H1 (cell line): ENCODE data around the gene DDX31. TPM values are rescaled to one million over a fixed set of nuclear protein-coding genes. Genes with fewer than 3 reads are reported as not detected.

Experiments used
- CTCF ChIA-PET: fragments of 300-600 bp; sonication (Branson Sonifier 250); formaldehyde crosslinking; loops from one replicate; lab custom pipeline; 2021; ENCODE audit not compliant: partially characterized antibody; lab: Charles Lee
- POLR2A ChIA-PET: fragments of 300-600 bp; sonication (Branson Sonifier 250); formaldehyde crosslinking; loops from one replicate; lab custom pipeline; 2021; ENCODE audit warnings: inconsistent platforms; ENCODE audit not compliant: partially characterized antibody; lab: Charles Lee
- DNase-seq, 2 experiments: peaks; one replicate each; pipeline versions ENCODE4 v3.0.0 to v3.0.0-alpha.2; 2010 to 2022; ENCODE audit warnings: low spot score in 2 of 2, low read depth in 1 of 2, mixed read lengths in 1 of 2
- FAIRE-seq: peaks from 2 replicates; lab custom pipeline; 2011; peaks lifted over from hg19 to GRCh38; lab: Jason Lieb, UNC
- H2AFZ ChIP-seq: 2 replicates; pipeline ENCODE4 v1.8.1; 2012; ENCODE audit warnings: low read length, inconsistent platforms
- H2AK5ac ChIP-seq: 2 replicates; pipeline ENCODE4 v1.6.1; 2013; ENCODE audit warnings: low read depth, low read length
- H2BK120ac ChIP-seq: replicated peaks from 2 replicates; pipeline ENCODE3; 2013; ENCODE audit warnings: low read depth, low read length, inconsistent platforms
- H2BK12ac ChIP-seq: 2 replicates; pipeline ENCODE4 v1.6.1; 2013; ENCODE audit warnings: low read depth, low read length
- H2BK15ac ChIP-seq: 2 replicates; pipeline ENCODE4 v1.6.1; 2013; ENCODE audit warnings: low read length
- H2BK20ac ChIP-seq: 2 replicates; pipeline ENCODE4 v1.6.1; 2013; ENCODE audit warnings: low read length
- H2BK5ac ChIP-seq: 2 replicates; pipeline ENCODE4 v1.6.1; 2013; ENCODE audit warnings: low read depth, low read length
- H3K14ac ChIP-seq: 2 replicates; pipeline ENCODE4 v1.6.1; 2013; ENCODE audit warnings: inconsistent platforms; ENCODE audit not compliant: insufficient read length
- H3K18ac ChIP-seq: 2 replicates; pipeline ENCODE4 v1.6.1; 2013; ENCODE audit warnings: low read length; ENCODE audit errors: extremely low read depth
- H3K23ac ChIP-seq: 2 replicates; pipeline ENCODE4 v1.6.1; 2013; ENCODE audit warnings: inconsistent platforms; ENCODE audit not compliant: insufficient read length
- H3K23me2 ChIP-seq: 2 replicates; pipeline ENCODE4 v1.6.1; 2013; ENCODE audit warnings: low read depth, low read length
- H3K27ac ChIP-seq: 2 replicates; pipeline ENCODE4 v1.6.1; 2011; ENCODE audit warnings: low read depth, low read length, inconsistent platforms
- H3K27me3 ChIP-seq, 4 experiments: replicated peaks in 1 of 4; 1 replicate in 1 of 4; 2 replicates in 3 of 4; pipeline versions ENCODE4 v1.6.1 to v1.8.1; 2011 to 2013; ENCODE audit warnings: low read length in 3 of 4, mild to moderate bottlenecking in 3 of 4, inconsistent platforms in 2 of 4, mixed read lengths in 2 of 4, moderate library complexity in 1 of 4; ENCODE audit not compliant: control insufficient read depth in 3 of 4, insufficient read depth in 3 of 4; ENCODE audit errors: extremely low read depth in 1 of 4
- H3K36me3 ChIP-seq, 4 experiments: 2 replicates each; pipeline versions ENCODE4 v1.6.1 to v1.8.1; 2011 to 2013; ENCODE audit warnings: mild to moderate bottlenecking in 4 of 4, low read length in 3 of 4, moderate library complexity in 2 of 4, control low read depth in 1 of 4, inconsistent platforms in 1 of 4; ENCODE audit not compliant: insufficient read depth in 4 of 4, control insufficient read depth in 2 of 4
- H3K4ac ChIP-seq: replicated peaks from 2 replicates; pipeline ENCODE3; 2013; ENCODE audit warnings: low read length, low read depth, mixed read lengths, inconsistent platforms; ENCODE audit not compliant: insufficient read length
- H3K4me1 ChIP-seq, 4 experiments: replicated peaks in 1 of 4; 1 replicate in 1 of 4; 2 replicates in 3 of 4; pipeline versions ENCODE4 v1.6.1 to v1.8.1; 2011 to 2013; ENCODE audit warnings: low read length in 3 of 4, inconsistent platforms in 2 of 4, mixed read lengths in 1 of 4; ENCODE audit not compliant: insufficient read depth in 4 of 4, control insufficient read depth in 3 of 4
- H3K4me2 ChIP-seq, 2 experiments: 2 replicates each; pipeline versions ENCODE4 v1.6.1 to v1.8.1; 2011 to 2013; ENCODE audit warnings: low read depth in 2 of 2, low read length in 2 of 2, control low read depth in 1 of 2, inconsistent platforms in 1 of 2, mild to moderate bottlenecking in 1 of 2; ENCODE audit not compliant: insufficient read depth in 1 of 2
- H3K4me3 ChIP-seq, 4 experiments: fragments of 200-600, 300-600 bp in 1 of 4; sonication (generic), shearing (Covaris generic), sonication (Bioruptor Twin) in 1 of 4; 2 replicates each; pipeline versions ENCODE4 v1.5.1 to v1.8.1; 2011 to 2016; ENCODE audit warnings: low read length in 4 of 4, low read depth in 3 of 4, control low read depth in 2 of 4, inconsistent platforms in 2 of 4, mild to moderate bottlenecking in 2 of 4, mixed read lengths in 1 of 4, moderate library complexity in 1 of 4; ENCODE audit not compliant: insufficient read depth in 2 of 4; ENCODE audit errors: extremely low read depth in 1 of 4
- H3K56ac ChIP-seq: replicated peaks from 2 replicates; pipeline ENCODE3; 2013; ENCODE audit warnings: low read depth, mild to moderate bottlenecking, mixed read lengths, low read length, inconsistent platforms; ENCODE audit not compliant: insufficient read length
- H3K79me1 ChIP-seq: 2 replicates; pipeline ENCODE4 v1.6.1; 2013; ENCODE audit warnings: low read depth, low read length, control low read depth
- H3K79me2 ChIP-seq, 2 experiments: 2 replicates each; pipeline versions ENCODE4 v1.6.1 to v1.8.1; 2012 to 2013; ENCODE audit warnings: low read length in 2 of 2, mild to moderate bottlenecking in 2 of 2, inconsistent platforms in 1 of 2; ENCODE audit not compliant: insufficient read depth in 2 of 2, control insufficient read depth in 1 of 2
- H3K9ac ChIP-seq, 4 experiments: replicated peaks in 1 of 4; 1 replicate in 1 of 4; 2 replicates in 3 of 4; pipeline versions ENCODE4 v1.6.1 to v1.8.1; 2011 to 2013; ENCODE audit warnings: low read depth in 3 of 4, low read length in 3 of 4, control low read depth in 2 of 4, mild to moderate bottlenecking in 2 of 4, moderate library complexity in 2 of 4, inconsistent platforms in 1 of 4; ENCODE audit errors: extremely low read depth in 1 of 4
- H3K9me3 ChIP-seq, 2 experiments: 2 replicates each; pipeline versions ENCODE4 v1.6.1 to v1.8.1; 2012 to 2013; ENCODE audit warnings: mild to moderate bottlenecking in 2 of 2, moderate library complexity in 2 of 2, control low read depth in 1 of 2, inconsistent platforms in 1 of 2, low read depth in 1 of 2, low read length in 1 of 2, mixed read lengths in 1 of 2; ENCODE audit not compliant: insufficient read depth in 2 of 2
- H4K20me1 ChIP-seq, 2 experiments: replicated peaks in 1 of 2; 2 replicates each; pipeline versions ENCODE3 to v1.8.1; 2011 to 2013; ENCODE audit warnings: inconsistent platforms in 2 of 2, low read length in 2 of 2, mild to moderate bottlenecking in 1 of 2; ENCODE audit not compliant: insufficient read depth in 2 of 2, control insufficient read depth in 1 of 2
- H4K5ac ChIP-seq: 2 replicates; pipeline ENCODE4 v1.6.1; 2013; ENCODE audit warnings: low read length, low read depth, mixed read lengths, inconsistent platforms; ENCODE audit not compliant: insufficient read length
- H4K8ac ChIP-seq: 2 replicates; pipeline ENCODE4 v1.8.0; 2013; ENCODE audit warnings: mild to moderate bottlenecking, moderate library complexity, low read length, inconsistent platforms; ENCODE audit not compliant: insufficient read depth; ENCODE audit errors: extremely low read depth
- H4K91ac ChIP-seq: replicated peaks from 2 replicates; pipeline ENCODE3; 2013; ENCODE audit warnings: low read length, mixed read lengths, inconsistent platforms; ENCODE audit not compliant: insufficient read length
- CBX8 ChIP-seq: fragments of 300-800, 300-1000 bp; sonication (generic); IDR thresholded peaks from 2 replicates; pipeline ENCODE4 v1.7.1; 2016; ENCODE audit warnings: low read depth, low read length, borderline replicate concordance
- HDAC2 ChIP-seq, 2 experiments: fragments of 300-600 bp in 1 of 2; sonication (generic) in 1 of 2; IDR thresholded peaks; 2 replicates each; pipeline ENCODE4 v1.6.1; 2011 to 2012; ENCODE audit warnings: low read depth in 2 of 2, low read length in 2 of 2, mild to moderate bottlenecking in 2 of 2, moderate library complexity in 2 of 2, borderline replicate concordance in 1 of 2, inconsistent platforms in 1 of 2
- NRF1 ChIP-seq: IDR thresholded peaks from 2 replicates; pipeline ENCODE4 v1.6.1; 2011; ENCODE audit warnings: mild to moderate bottlenecking, low read depth, low read length, improper control_type of control experiment
- RNF2 ChIP-seq: fragments of 200-900, 300-1000 bp; sonication (generic); IDR thresholded peaks from 2 replicates; pipeline ENCODE4 v1.7.1; 2016; ENCODE audit warnings: borderline replicate concordance, low read depth, mild to moderate bottlenecking, antibody characterized with exemption, low read length; ENCODE audit not compliant: poor library complexity, severe bottlenecking; ENCODE audit errors: missing control alignments
- RXRA ChIP-seq: IDR thresholded peaks from 2 replicates; pipeline ENCODE4 v1.6.1; 2011; ENCODE audit warnings: low read depth, mild to moderate bottlenecking, low read length, moderate library complexity; ENCODE audit not compliant: insufficient read depth
- SIRT6 ChIP-seq: IDR thresholded peaks from one replicate; pipeline ENCODE4 v1.7.1; 2012; ENCODE audit warnings: low read length, inconsistent platforms
- SP2 ChIP-seq: IDR thresholded peaks from 2 replicates; pipeline ENCODE4 v1.6.1; 2012; ENCODE audit warnings: mild to moderate bottlenecking, low read length, inconsistent platforms
- SRF ChIP-seq: IDR thresholded peaks from 2 replicates; pipeline ENCODE4 v1.6.1; 2011; ENCODE audit warnings: mild to moderate bottlenecking, low read depth, low read length, moderate library complexity
- SUZ12 ChIP-seq: fragments of 200-600 bp; sonication (generic); IDR thresholded peaks from 2 replicates; pipeline ENCODE4 v1.6.1; 2012; ENCODE audit warnings: mild to moderate bottlenecking, inconsistent platforms, low read length, moderate library complexity, mixed read lengths
- WGBS, 2 experiments: shearing (Covaris generic) in 1 of 2; methylation state at CpG; one replicate each; pipeline versions ENCODE4 v1.1.6 to v1.1.7; 2013 to 2015; ENCODE audit warnings: low lambda C conversion rate in 2 of 2, mixed read lengths in 2 of 2, inconsistent platforms in 1 of 2, low coverage in 1 of 2, missing lambda C conversion rate in 1 of 2; ENCODE audit not compliant: insufficient replicate concordance in 2 of 2, insufficient coverage in 1 of 2, insufficient read length in 1 of 2; ENCODE audit errors: extremely low coverage in 1 of 2, missing lambda C conversion rate in 1 of 2; 5-methylcytosine and 5-hydroxymethylcytosine counted together
- polyA plus RNA-seq, 7 experiments: library from polyadenylated mRNA; depleted of rRNA in 3 of 7; stranded (reverse) in 5 of 7; unstranded in 2 of 7; fragments of >200 nt in 5 of 7; fragments of 200-250 nt in 2 of 7; gene quantifications; 1 replicate in 5 of 7; 2 replicates in 1 of 7; 4 replicates in 1 of 7; pipeline versions ENCODE4 v1.2.1 to v1.2.3, GENCODE V29; 2011 to 2013; ENCODE audit warnings: missing spikeins in 2 of 7, mixed read lengths in 2 of 7
- total RNA-seq: library from RNA; stranded (reverse); fragmentation: NEBNext Ultra II Directional; extraction: Animal tissue kit (Norgen Biotek cat#: 25700); gene quantifications from 2 replicates; pipeline ENCODE4 v1.2.1, GENCODE V29; 2021

Gene DDX31
- total and polyA plus RNA-seq, 2 of the 8 experiments (the other 6 are each of a cell fraction or from before 2014, with no cell fraction given), result 9.5 to 23.7 TPM

DNA sequence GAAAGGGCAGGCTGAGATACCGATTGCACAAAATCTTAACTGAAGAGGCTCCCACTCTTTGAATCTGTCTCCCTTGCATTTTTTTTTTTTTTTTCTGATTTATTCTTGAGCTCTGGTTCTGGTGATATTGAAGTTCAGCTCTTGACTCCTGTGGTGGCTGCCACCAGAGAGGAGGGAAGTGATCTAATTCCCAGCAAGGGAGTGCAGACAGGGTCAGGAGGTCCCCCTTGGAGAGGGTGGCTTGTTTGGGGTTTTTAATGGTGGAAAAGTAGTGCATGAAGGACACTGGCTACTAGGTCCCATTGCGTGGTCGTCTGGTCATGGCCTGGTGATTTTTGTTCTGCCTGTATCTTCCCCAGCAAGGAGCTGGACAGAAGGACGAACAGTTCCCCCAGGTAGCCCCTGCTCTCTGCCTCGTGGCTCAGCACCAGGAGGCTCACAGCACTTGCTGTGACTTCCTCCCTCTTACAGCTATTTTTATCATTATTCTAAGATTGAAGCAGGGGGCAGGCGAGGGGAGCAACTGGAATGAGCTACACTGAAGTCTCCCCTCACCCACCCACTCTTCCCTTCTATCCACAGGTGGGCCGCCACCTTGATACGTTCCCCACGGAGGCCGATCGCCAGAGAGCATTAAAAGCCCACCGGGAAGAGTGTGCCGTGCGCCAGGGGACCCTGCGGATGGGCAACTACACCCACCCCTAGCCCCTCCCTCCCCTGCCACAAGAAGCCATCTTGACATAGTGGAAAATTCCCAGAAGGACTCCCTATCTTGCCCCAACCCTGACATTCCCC is 97.8 kb downstream of the DDX31 start:
- Histone ChIP-seq H3K56ac (no peak overlapping the region), H3K23me2 (no peaks in the 10 kb centered on the region), H3K4ac (no peak overlapping the region), H3K4me2 (no peak overlapping the region), H2BK12ac (no peak overlapping the region), H4K5ac (no peak overlapping the region), H3K9ac (no peak overlapping the region), H3K18ac (no peak overlapping the region), H2BK20ac (no peak overlapping the region), H3K23ac (no peak overlapping the region), H3K4me3 (no peak overlapping the region), H3K9me3 (no peaks in the 10 kb centered on the region), H3K79me1 (no peaks in the 10 kb centered on the region), H2AK5ac (0 out of 2 replicates have a peak overlapping the region, but pooled peaks have one; percentile 24), H3K14ac (no peak overlapping the region), H4K20me1 (no peaks in the 10 kb centered on the region), H2AFZ (no peak overlapping the region), H3K79me2 (no peaks in the 10 kb centered on the region), H4K8ac (no peak overlapping the region), H3K27me3 (peaks cover 2 to 19% (median 18%) of the 10 kb centered on the region in 4 experiments), H2BK15ac (no peak overlapping the region; the same call in 1 of the 2 replicates), H2BK120ac (no peak overlapping the region), H4K91ac (no peak overlapping the region), H3K36me3 (no peaks in the 10 kb centered on the region), H3K27ac (no peak overlapping the region), H2BK5ac (no peak overlapping the region), H3K4me1 (peaks cover 0 to 2% (median 0%) of the 10 kb centered on the region in 4 experiments; a peak in 1 of 7 replicates)
- CTCF ChIA-PET, result interaction anchor here (0.8 to 6.4 kb wide), 13 partner anchors 9 to 167 kb away, joined by 3 to 93 read pairs (median 5); no protein-coding TSS in a partner anchor
- FAIRE-seq (no peak), DNase-seq (no peak)
- POLR2A ChIA-PET, result no interaction called here
- WGBS, 2 experiments, result 88% methylated on average over 14 of the region's 15 CpGs; no CpG with 5 or more reads in 1 of the 2 experiments
- TF ChIP-seq RXRA (no peak), RNF2 (no peak), SUZ12 (no peak), SRF (no peak), NRF1 (no peak), CBX8 (no peak), SIRT6 (no peak), HDAC2 (IDR thresholded peaks at IDR 0.05; ENCODE audit: borderline replicate concordance in 1 of 2, low read depth in 2 of 2, low read length in 2 of 2) (no peak), SP2 (no peak)
